ENCODE results near the gene CDHR3. TPM values are rescaled to one million over a fixed set of nuclear protein-coding genes. Genes with fewer than 3 reads are reported as not detected.

The CDHR3 gene
- total RNA-seq, 1 experiment from 2014 or later = 3.3 TPM

GRCh38 chr7:106042196-106042611 lies 79.1 kb downstream of the CDHR3 start:
- Histone ChIP-seq H4K20me1 (ENCODE audit: control insufficient read depth, insufficient read depth, insufficient read length) (no peaks in the 10 kb centered on the region), H2BK120ac (ENCODE audit: low read depth, low read length, poor library complexity, severe bottlenecking) (no peak overlapping the region), H2AFZ (ENCODE audit: low read length) (peak overlapping the region; percentile 94), H3K79me1 (ENCODE audit: insufficient read depth, low read depth, low read length, poor library complexity, severe bottlenecking) (no peaks in the 10 kb centered on the region), H2BK5ac (ENCODE audit: insufficient read length, low read length) (no peak overlapping the region), H3K4me1 (ENCODE audit: insufficient read depth, low read length) (no peaks in the 10 kb centered on the region), H3K27me3 (ENCODE audit: insufficient read depth, low read length) (no peaks in the 10 kb centered on the region), H3K14ac (ENCODE audit: insufficient read depth, low read length) (no peak overlapping the region), H3K4ac (ENCODE audit: low read depth, low read length) (no peak overlapping the region), H4K8ac (replicated peaks; ENCODE audit: insufficient read length, low read depth, low read length) (no peak overlapping the region), H2BK20ac (ENCODE audit: low read depth, low read length, poor library complexity, severe bottlenecking) (no peak overlapping the region), H4K91ac (ENCODE audit: insufficient read length, low read depth, low read length) (no peak overlapping the region), H3K56ac (ENCODE audit: insufficient read length, low read depth, low read length) (no peak overlapping the region), H3T11ph (ENCODE audit: low read length) (no peak overlapping the region), H4K5ac (ENCODE audit: insufficient read length, low read depth, low read length) (no peak overlapping the region), H3K79me2 (ENCODE audit: insufficient read depth, low read length) (no peaks in the 10 kb centered on the region), H3K18ac (ENCODE audit: insufficient read length, low read depth, low read length) (no peak overlapping the region), H3K9me3 (ENCODE audit: control insufficient read depth, low read depth, low read length) (no peaks in the 10 kb centered on the region), H3K27ac (ENCODE audit: insufficient read length, low read depth, low read length) (no peak overlapping the region), H2BK15ac (ENCODE audit: low read depth, low read length) (no peak overlapping the region), H2BK12ac (ENCODE audit: insufficient read length, low read depth, low read length) (no peak overlapping the region), H3K9ac (ENCODE audit: extremely low read depth, insufficient read length, low read length) (no peak overlapping the region), H3K23me2 (ENCODE audit: insufficient read length, low read depth, low read length, poor library complexity, severe bottlenecking) (no peaks in the 10 kb centered on the region), H2AK5ac (ENCODE audit: insufficient read length, low read length) (no peak overlapping the region), H3K4me2 (ENCODE audit: insufficient read depth, insufficient read length, low read length) (no peak overlapping the region), H3K23ac (ENCODE audit: insufficient read length, low read depth, low read length) (no peak overlapping the region)
- no peak for TF ChIP-seq CTCF (conservative IDR thresholded peaks at IDR 0.05)
- Mint-ChIP-seq H3K4me3 (no peak overlapping the region), H3K9me3 (no peaks in the 10 kb centered on the region; a peak in 1 of 5 replicates), H3K36me3 (ENCODE audit: insufficient read depth in 1 of 3, low read depth in 3 of 3) (0 out of 7 replicates have a peak, but pooled peaks cover 0 to 1% (median 0%) of the 10 kb centered on the region in 3 experiments), H3K27me3 (ENCODE audit: low read depth) (peaks cover 15% of the 10 kb centered on the region), H3K27ac (no peak overlapping the region), H3K4me1 (peaks cover 6 to 13% of the 10 kb centered on the region in 2 experiments; a peak in 3 of 4 replicates)
- no peak for DNase-seq
- WGBS (ENCODE audit: extremely low coverage, insufficient read length, low lambda C conversion rate) = no CpG with 5 or more reads among the region's 4 CpGs

Data from H9 (cell line).